Upper lobe of right lung (tissue), 1 donor: Measurements from ENCODE around the gene ANKRD39. TPM values are rescaled to one million over a fixed set of nuclear protein-coding genes. Genes with fewer than 3 reads are reported as not detected.

Experiments
- ATAC-seq: fragments of 200-7000 bp; cut with Tn5 transposase; one replicate; pipeline ENCODE4 v1.9.1; 2020; ENCODE audit warnings: mild to moderate bottlenecking, moderate library complexity
- DNase-seq: peaks from one replicate; pipeline ENCODE4 v3.0.0-alpha.2; 2020
- H3K27ac ChIP-seq: fragments of 200-600 bp; one replicate; pipeline ENCODE4 v1.8.0; 2022
- H3K27me3 ChIP-seq: fragments of 200-600 bp; one replicate; pipeline ENCODE4 v1.8.0; 2022; ENCODE audit warnings: mild to moderate bottlenecking
- H3K36me3 ChIP-seq: fragments of 200-600 bp; one replicate; pipeline ENCODE4 v1.8.0; 2022
- H3K4me1 ChIP-seq: fragments of 200-600 bp; one replicate; pipeline ENCODE4 v1.8.0; 2022
- H3K4me3 ChIP-seq: fragments of 200-600 bp; one replicate; pipeline ENCODE4 v1.8.0; 2022; ENCODE audit warnings: mild to moderate bottlenecking
- H3K9me3 ChIP-seq: fragments of 200-600 bp; one replicate; pipeline ENCODE4 v1.8.0; 2022
- intact Hi-C: fragments of 100-400 bp; cut with DNase I; formaldehyde crosslinking; loops from one replicate; pipeline ENCODE4 v1.11.0; 2022
- total RNA-seq: library from RNA; stranded (reverse); fragmentation: NEBNext Ultra II Directional; extraction: Animal tissue kit (Norgen Biotek cat#: 25700); gene quantifications from one replicate; pipeline ENCODE4 v1.2.1, GENCODE V29; 2021
- TF ChIP-seq, protein P1 (sequence below): fragments of 200-600 bp; IDR thresholded peaks from one replicate; pipeline ENCODE4 v1.8.0; 2022; ENCODE audit warnings: antibody characterized with exemption
- donor health status: DM: no; HTN: yes; CAD: no; lungs with severe emphysema.

ANKRD39 gene
- total RNA-seq, 1 donor from 2014 or later = 8.6 TPM

DNA sequence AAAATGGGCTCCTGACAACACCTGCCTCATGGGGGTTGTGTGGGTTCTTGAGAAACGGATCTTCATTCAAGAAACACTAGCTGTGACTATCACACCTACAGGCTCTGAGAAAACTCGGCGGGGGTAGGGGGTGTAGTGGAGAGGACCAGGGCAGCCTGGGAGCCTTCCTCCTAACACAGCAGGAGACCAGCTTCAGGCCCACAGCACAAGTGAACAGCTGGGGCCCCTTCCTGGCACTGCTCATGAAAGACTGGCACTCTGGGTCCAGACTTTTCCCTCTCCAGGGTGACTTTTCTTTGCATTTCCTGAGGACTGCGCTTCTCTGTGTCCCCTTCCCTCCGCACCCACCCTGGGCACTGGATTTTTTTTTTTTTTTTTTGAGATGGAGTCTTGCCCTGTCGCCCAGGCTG lies 19.2 kb upstream of the ANKRD39 start:
- no peak for ATAC-seq
- intact Hi-C loops = no loop called here
- peaks cover 23% of the 10 kb centered on the region for H3K4me1 ChIP-seq

DNA sequence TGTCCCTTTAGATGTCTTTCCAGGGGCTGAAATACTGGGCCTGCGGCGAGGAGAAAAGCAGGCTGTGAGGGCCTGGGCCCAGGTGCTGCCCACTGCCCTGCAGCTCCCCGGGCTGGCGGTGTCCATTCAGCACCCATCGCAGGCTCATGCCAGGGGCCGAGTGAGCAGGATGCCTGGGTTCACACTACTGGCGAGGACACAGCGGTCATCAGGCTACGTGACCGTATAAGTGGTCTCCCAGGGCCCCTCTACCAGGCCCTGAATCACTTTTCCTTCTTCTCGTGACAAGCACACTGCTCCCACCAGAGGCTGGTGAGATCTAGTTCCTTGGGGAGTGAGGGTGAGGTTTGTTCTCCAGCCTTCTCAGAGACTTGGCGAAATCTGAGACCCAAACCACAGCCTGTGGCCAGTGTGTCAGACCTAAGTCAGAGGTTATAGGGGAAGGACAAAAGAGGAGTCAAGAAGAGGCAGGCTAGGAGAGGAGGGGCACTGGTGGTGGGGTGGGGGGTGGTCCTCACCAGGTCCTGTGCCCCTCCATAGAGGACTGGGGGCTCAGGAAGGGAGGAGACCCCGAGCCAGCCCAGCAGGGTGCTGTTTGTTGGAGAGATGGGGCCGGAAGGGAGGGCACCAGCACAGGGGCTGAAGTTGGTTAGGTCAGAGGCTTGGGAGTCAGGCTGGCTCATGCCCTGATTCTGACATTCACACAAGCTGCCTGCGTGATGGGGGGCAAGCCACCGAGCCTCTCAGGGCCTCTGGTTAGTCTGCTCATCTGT lies 18.6 kb upstream of the ANKRD39 start:
- H3K9me3 ChIP-seq = no peaks in the 10 kb centered on the region
- H3K27me3 ChIP-seq = no peaks in the 10 kb centered on the region
- no peaks in the 10 kb centered on the region for H3K36me3 ChIP-seq
- intact Hi-C loops = no loop called here
- TF ChIP-seq, protein P1, sequence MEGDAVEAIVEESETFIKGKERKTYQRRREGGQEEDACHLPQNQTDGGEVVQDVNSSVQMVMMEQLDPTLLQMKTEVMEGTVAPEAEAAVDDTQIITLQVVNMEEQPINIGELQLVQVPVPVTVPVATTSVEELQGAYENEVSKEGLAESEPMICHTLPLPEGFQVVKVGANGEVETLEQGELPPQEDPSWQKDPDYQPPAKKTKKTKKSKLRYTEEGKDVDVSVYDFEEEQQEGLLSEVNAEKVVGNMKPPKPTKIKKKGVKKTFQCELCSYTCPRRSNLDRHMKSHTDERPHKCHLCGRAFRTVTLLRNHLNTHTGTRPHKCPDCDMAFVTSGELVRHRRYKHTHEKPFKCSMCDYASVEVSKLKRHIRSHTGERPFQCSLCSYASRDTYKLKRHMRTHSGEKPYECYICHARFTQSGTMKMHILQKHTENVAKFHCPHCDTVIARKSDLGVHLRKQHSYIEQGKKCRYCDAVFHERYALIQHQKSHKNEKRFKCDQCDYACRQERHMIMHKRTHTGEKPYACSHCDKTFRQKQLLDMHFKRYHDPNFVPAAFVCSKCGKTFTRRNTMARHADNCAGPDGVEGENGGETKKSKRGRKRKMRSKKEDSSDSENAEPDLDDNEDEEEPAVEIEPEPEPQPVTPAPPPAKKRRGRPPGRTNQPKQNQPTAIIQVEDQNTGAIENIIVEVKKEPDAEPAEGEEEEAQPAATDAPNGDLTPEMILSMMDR = no peak
- H3K27ac ChIP-seq = no peak overlapping the region
- ATAC-seq = no peak
- peaks cover 19% of the 10 kb centered on the region for H3K4me1 ChIP-seq
- no peak overlapping the region for H3K4me3 ChIP-seq
- DNase-seq = no peak

More for the DNA sequence above, 19.2 kb upstream of the ANKRD39 start:
- TF ChIP-seq, protein P1 = no peak
- Histone ChIP-seq H3K27me3 (no peaks in the 10 kb centered on the region), H3K9me3 (no peaks in the 10 kb centered on the region), H3K4me3 (no peak overlapping the region), H3K36me3 (no peaks in the 10 kb centered on the region), H3K27ac (no peak overlapping the region)
- DNase-seq = no peak

DNA sequence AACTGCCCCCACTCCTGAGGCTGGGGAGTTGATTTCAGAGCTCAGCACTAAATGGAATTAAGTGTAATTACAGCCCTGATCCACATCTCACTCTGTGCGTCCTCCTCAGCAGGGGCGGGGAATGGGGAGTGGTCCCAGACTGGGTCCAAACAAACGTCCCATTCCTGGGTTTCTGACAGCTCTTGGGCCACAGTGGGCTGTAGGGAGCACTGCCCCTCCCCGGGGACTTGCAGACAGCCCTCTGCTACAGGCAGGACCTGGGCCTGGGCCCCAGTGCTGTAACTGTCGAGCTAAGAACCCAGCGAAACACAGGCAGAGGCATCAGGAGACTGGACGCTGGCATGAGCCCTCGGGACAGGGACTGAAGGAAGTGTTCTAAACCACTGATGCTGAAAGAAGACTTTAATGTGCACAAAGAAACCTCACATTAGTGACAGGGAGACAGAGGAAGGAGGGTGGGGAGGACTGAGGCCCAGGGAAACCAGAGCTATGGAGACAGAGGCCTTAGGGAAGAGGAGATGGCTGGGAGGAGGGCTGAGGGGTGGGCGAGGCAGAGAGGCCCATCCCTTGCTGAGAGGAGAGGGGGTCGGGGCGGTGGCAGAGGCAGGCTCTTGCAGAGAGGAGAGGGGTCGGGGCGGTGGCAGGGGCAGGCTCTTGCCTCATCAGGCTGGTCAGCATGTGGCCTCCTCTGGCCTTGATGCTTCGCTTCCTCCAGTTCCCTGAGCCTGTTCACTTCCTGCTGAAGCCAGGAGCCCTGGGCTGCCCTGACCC lies 17.9 kb upstream of the ANKRD39 start:
- TF ChIP-seq, protein P1 = no peak
- no peak for DNase-seq
- Histone ChIP-seq H3K4me1 (peaks cover 25% of the 10 kb centered on the region), H3K9me3 (no peaks in the 10 kb centered on the region), H3K27me3 (no peaks in the 10 kb centered on the region), H3K36me3 (no peaks in the 10 kb centered on the region), H3K27ac (no peak overlapping the region), H3K4me3 (no peak overlapping the region)
- intact Hi-C loops = no loop called here
- ATAC-seq = no peak

DNA sequence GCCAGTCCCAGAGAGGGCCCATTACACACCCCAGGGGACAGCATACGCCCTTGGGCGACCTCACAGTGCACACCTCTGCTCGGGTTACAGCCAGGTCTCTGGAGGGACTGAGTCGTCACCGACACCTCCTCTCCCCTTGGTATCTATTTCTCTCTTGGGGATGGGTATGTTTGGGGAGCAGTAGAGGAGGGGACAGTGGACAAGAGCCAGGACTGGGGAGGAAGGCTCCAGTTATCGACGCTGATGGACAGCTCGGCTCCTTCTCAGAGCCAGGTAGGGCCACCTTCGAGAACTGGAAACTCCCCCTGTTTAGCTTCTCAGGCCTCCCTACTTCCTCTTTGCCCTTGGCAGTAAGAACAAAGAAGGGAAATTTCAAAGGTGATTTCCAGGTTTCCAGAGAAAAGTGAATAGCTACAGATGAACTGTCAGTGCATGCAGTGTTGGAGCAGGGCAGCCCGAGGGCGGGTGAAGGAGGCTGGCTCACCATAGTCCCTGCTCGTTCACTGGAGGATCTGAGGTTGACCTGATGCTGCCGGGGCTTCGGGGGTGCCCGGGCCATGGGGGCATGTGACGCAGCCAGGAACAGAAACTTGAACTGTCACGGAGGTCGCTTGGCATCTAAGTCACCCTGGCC lies 16.5 kb upstream of the ANKRD39 start:
- Histone ChIP-seq H3K9me3 (no peaks in the 10 kb centered on the region), H3K36me3 (no peaks in the 10 kb centered on the region), H3K27me3 (no peaks in the 10 kb centered on the region), H3K4me1 (peaks cover 30% of the 10 kb centered on the region), H3K27ac (peak overlapping the region; percentile 7), H3K4me3 (no peak overlapping the region)
- no peak for ATAC-seq
- intact Hi-C loops = no loop called here
- DNase-seq = no peak
- TF ChIP-seq, protein P1 = no peak

DNA sequence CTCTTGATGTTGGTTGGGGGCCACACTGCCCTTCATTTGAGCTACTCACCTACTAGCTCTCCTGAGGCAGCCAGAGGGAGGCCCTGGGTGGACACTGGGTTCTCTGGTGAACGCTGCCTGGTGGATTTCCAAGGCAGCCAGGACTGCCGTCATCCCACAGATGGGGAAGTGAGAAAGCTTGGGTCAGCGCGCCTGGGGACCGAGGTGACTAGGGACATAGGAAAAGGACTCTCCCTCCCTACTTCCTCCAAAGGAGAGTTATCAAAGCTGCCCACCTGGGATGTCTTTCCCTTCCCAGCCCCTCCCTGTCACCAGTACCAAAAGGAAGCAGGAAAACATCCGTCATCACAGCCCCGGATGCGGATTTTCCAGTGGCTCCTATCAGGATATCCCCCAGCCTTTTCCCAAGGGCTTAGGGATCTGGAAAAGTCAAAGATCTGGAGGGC lies 15.9 kb upstream of the ANKRD39 start:
- TF ChIP-seq, protein P1 = no peak
- Histone ChIP-seq H3K27me3 (no peaks in the 10 kb centered on the region), H3K4me1 (peaks cover 30% of the 10 kb centered on the region), H3K36me3 (no peaks in the 10 kb centered on the region), H3K27ac (peak overlapping the region; percentile 31), H3K9me3 (no peaks in the 10 kb centered on the region), H3K4me3 (no peak overlapping the region)
- no peak for DNase-seq
- intact Hi-C loops = no loop called here
- ATAC-seq = peak; percentile 7
